Measurements from ENCODE around the gene CELA2A.

GRCh38 chr1:15459771-15460707, 3.5 kb downstream of the CELA2A start:
- TF ChIP-seq CTCF (conservative IDR thresholded peaks at IDR 0.05; ENCODE audit: low read depth, low read length) (no peak), EZH2 (IDR thresholded peaks at IDR 0.05; ENCODE audit: borderline replicate concordance, low read depth, low read length, poor library complexity, severe bottlenecking) (no peak)

All from A673 (cell line).